G401 (cell line): ENCODE data around the gene RAB5A. TPM values are rescaled to one million over a fixed set of nuclear protein-coding genes. Genes with fewer than 3 reads are reported as not detected.
"Not testable (repeated sequence)": the region's sequence is repeated elsewhere in the genome, so short reads cannot be mapped to it uniquely, and the experiment has no call there.

Experiments used
- DNase-seq: peaks from one replicate; pipeline ENCODE4 v3.0.0-alpha.2; 2015; ENCODE audit warnings: low spot score
- in situ Hi-C: cut with HindIII; loops from 2 replicates; pipeline ENCODE4 v1.10.0; 2016; ENCODE audit warnings: low sequenced_read_pairs, mixed read lengths
- total RNA-seq: library from RNA; depleted of rRNA; stranded (reverse); fragments of >200 nt; shearing (Covaris generic); gene quantifications from 2 replicates; pipeline ENCODE4 v1.2.3, GENCODE V29; 2014; rRNA removed

The RAB5A gene
- total RNA-seq, 1 experiment from 2014 or later = 49.7 TPM

- no peak for DNase-seq
- in situ Hi-C loops = no loop called here
These were observed 68.6 kb downstream of the RAB5A start for GRCh38 chr3:20015525-20015924.

GRCh38 chr3:20016076-20016475, 69.2 kb downstream of the RAB5A start:
- in situ Hi-C loops, DNase-seq: not testable (repeated sequence)

GRCh38 chr3:20022954-20023622, 76.2 kb downstream of the RAB5A start:
- in situ Hi-C loops = no loop called here
- no peak for DNase-seq

- in situ Hi-C loops = no loop called here
- DNase-seq = no peak
These were observed 76.9 kb downstream of the RAB5A start for GRCh38 chr3:20023623-20024405.

GRCh38 chr3:20027136-20027535, 80.2 kb downstream of the RAB5A start:
- in situ Hi-C loops = no loop called here

GRCh38 chr3:20028905-20029331, 82.0 kb downstream of the RAB5A start:
- in situ Hi-C loops = no loop called here
- no peak for DNase-seq

More at GRCh38 chr3:20027136-20027535, 80.2 kb downstream of the RAB5A start:
- no peak for DNase-seq

- DNase-seq, in situ Hi-C loops: not testable (repeated sequence)
These were observed 85.0 kb downstream of the RAB5A start for GRCh38 chr3:20031939-20032338.

Other genes with a start within 250 kb of the RAB5A start
- not detected in 2 replicates for gene EFHB, start 12.9 kb upstream of the RAB5A start, total RNA-seq
- not detected in 2 replicates for gene PP2D1, start 65.2 kb downstream of the RAB5A start, total RNA-seq
- gene KAT2B, start 93.3 kb downstream of the RAB5A start, total RNA-seq = 0.61 and 0.80 TPM in 2 replicates
- 16.4 and 21.1 TPM in 2 replicates for gene SGO1, start 239.1 kb downstream of the RAB5A start, total RNA-seq